HG03378 (cell line): Measurements from ENCODE around the gene NRN1L.

Source experiments
- ATAC-seq: cut with Tn5 transposase; IDR thresholded peaks from one replicate; pipeline ENCODE4 v1.9.1; 2021; ENCODE audit warnings: mild to moderate bottlenecking, moderate library complexity; ENCODE audit not compliant: unreplicated experiment

Gene NRN1L

DNA sequence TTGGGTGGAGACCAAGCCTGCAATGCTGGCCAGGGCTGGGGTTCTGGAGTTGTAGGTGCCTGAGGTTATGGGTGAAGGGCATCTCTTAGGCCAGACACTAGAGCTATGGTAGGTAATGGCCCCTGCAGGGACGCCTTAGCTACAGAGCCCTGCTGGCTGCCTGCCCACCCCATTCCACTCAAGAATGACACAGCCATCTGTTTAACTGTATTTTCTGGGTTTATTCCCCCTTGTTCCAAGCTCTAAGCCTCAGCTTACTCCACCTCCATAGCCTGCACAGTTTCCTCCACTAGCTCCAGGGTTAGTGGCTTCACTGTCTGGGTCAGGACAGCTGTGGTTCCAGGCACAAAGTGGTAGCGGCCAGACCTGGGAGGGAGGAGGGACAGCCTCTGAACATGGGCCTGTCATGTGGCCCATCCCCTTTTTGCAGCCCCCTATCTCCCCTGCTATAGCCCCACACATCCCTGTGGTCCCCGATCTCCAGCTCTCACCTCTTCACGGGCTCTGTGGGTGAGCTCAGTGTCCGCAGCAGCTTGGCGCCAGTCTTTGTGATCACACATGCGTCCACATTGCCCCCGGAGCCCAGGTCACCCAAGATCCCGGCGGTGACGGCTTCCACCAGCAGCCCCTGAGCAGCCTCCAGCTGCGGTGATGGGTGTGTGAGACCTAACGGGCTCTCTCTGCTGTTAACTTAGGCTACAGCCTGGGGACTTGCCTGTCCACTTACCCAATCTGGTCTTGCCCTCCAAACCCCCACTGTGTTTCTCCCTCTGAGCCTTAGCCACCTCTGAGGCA lies 49.8 kb downstream of the NRN1L start:
- no peak for ATAC-seq

GRCh38 chr16:67935101-67935401 lies 50.4 kb downstream of the NRN1L start:
- ATAC-seq, result no peak

DNA sequence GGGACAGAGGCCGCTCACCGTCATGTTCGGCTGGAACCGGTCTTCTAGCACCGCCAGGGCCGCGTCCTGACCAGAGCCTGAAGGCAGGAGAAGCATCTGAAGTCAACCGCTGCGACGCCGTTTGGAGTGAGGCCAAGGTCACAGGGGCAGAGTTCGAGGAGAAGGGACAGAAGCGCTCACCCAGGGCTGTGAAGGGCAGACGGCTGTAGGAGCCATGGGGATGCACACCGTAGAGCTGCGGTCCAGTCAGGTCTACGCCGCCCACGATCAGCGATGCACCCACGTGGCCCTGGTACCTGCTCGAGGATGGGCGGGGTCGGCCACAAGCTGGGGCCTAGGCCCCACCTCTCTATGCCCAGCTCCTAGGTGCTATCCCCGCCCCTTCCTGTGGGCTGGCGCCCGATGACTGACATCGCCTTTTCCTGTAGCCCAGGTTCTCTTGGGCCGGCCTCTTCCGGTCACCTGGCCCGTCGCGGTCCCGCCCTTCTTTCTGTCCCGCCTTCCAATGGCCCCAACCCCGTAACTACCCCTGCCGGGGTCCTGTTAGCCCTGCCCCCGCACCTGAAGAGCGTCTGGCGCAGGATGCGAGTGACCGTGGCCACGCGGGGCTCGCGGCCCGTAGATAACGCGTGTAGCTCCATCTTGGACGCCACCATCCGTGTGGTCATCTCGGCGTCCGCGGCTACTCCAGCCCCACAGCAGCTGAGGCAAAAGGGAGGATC lies 50.9 kb downstream of the NRN1L start:
- peak; percentile 85 for ATAC-seq
